ENCODE measurements around the gene NEDD9.

DNA sequence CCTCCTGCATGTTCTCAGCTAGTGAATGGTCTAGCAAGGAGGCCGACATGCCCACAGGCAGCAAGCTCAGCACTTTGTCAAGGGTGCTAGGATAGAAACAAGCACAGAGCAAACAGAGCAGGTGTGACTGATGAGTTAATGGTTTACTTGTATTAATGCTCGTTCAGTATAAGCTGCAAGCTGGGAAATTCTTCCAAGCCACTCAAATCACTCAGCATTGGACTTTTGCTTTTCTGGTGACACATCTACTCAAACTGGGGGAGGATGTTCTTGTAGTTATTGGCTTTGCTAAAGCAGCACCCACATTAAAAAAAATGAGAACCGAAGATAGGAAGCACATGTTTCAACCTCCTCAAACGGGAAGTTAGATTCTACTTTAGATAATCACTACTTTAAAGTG lies 43.1 kb upstream of the NEDD9 start:
- no peak for TF ChIP-seq CEBPB (IDR thresholded peaks at IDR 0.05)
- TF ChIP-seq ZBTB7A (IDR thresholded peaks at IDR 0.05; ENCODE audit: low read depth), result no peak
- TF ChIP-seq EP300 (IDR thresholded peaks at IDR 0.05; ENCODE audit: borderline replicate concordance), result no peak
- TF ChIP-seq, protein P1, sequence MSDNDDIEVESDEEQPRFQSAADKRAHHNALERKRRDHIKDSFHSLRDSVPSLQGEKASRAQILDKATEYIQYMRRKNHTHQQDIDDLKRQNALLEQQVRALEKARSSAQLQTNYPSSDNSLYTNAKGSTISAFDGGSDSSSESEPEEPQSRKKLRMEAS (IDR thresholded peaks at IDR 0.05), result no peak
- TF ChIP-seq, protein P2, sequence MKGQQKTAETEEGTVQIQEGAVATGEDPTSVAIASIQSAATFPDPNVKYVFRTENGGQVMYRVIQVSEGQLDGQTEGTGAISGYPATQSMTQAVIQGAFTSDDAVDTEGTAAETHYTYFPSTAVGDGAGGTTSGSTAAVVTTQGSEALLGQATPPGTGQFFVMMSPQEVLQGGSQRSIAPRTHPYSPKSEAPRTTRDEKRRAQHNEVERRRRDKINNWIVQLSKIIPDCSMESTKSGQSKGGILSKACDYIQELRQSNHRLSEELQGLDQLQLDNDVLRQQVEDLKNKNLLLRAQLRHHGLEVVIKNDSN (IDR thresholded peaks at IDR 0.05), result no peak
- TF ChIP-seq NFIC (IDR thresholded peaks at IDR 0.05), result no peak
- no peak for TF ChIP-seq TEAD4 (IDR thresholded peaks at IDR 0.05)
- TF ChIP-seq CREB1 (IDR thresholded peaks at IDR 0.05; ENCODE audit: low read depth), result no peak

Measured in Ishikawa (cell line).